GM19238 (cell line): ENCODE results near the gene FNIP2.
"Not testable (repeated sequence)": the region's sequence is repeated elsewhere in the genome, so short reads cannot be mapped to it uniquely, and the experiment has no call there.

Source experiments
- DNase-seq: peaks from one replicate; pipeline ENCODE4 v3.0.0; 2011; ENCODE audit warnings: low spot score; ENCODE audit not compliant: insufficient read length

The FNIP2 gene

GRCh38 chr4:158906073-158906472, 137.2 kb downstream of the FNIP2 start:
- peak; percentile 10 for DNase-seq

GRCh38 chr4:158912390-158912789, 143.6 kb downstream of the FNIP2 start:
- DNase-seq, result no peak

GRCh38 chr4:158912806-158913205, 144.0 kb downstream of the FNIP2 start:
- DNase-seq, result no peak

- DNase-seq, result no peak
Observed at GRCh38 chr4:158913766-158914165, 144.9 kb downstream of the FNIP2 start.

GRCh38 chr4:158914218-158914617, 145.4 kb downstream of the FNIP2 start:
- DNase-seq, result no peak

GRCh38 chr4:158915683-158916241, 146.9 kb downstream of the FNIP2 start:
- DNase-seq, result no peak

GRCh38 chr4:158920452-158920996, 151.7 kb downstream of the FNIP2 start:
- not testable (repeated sequence) for DNase-seq

GRCh38 chr4:158927774-158928173, 158.9 kb downstream of the FNIP2 start:
- not testable (repeated sequence) for DNase-seq

- no peak for DNase-seq
Observed at GRCh38 chr4:158929939-158930638, 161.3 kb downstream of the FNIP2 start.

GRCh38 chr4:158930639-158930972, 161.8 kb downstream of the FNIP2 start:
- DNase-seq, result no peak

GRCh38 chr4:158933236-158933635, 164.4 kb downstream of the FNIP2 start:
- DNase-seq, result no peak

- no peak for DNase-seq
Observed at GRCh38 chr4:158934996-158935669, 166.3 kb downstream of the FNIP2 start.

GRCh38 chr4:158936238-158936637, 167.4 kb downstream of the FNIP2 start:
- no peak for DNase-seq

- no peak for DNase-seq
Observed at GRCh38 chr4:158938220-158939044, 169.6 kb downstream of the FNIP2 start.

GRCh38 chr4:158940271-158940670, 171.4 kb downstream of the FNIP2 start:
- DNase-seq, result no peak

- no peak for DNase-seq
Observed at GRCh38 chr4:158941321-158941720, 172.5 kb downstream of the FNIP2 start.

- no peak for DNase-seq
Observed at GRCh38 chr4:158941895-158942294, 173.1 kb downstream of the FNIP2 start.

- DNase-seq, result no peak
Observed at GRCh38 chr4:158945529-158946108, 176.8 kb downstream of the FNIP2 start.

GRCh38 chr4:158946825-158947224, 178.0 kb downstream of the FNIP2 start:
- no peak for DNase-seq

- DNase-seq, result no peak
Observed at GRCh38 chr4:158948071-158948470, 179.2 kb downstream of the FNIP2 start.

GRCh38 chr4:158949099-158949498, 180.3 kb downstream of the FNIP2 start:
- DNase-seq, result no peak
